HG03565 (cell line): ENCODE data around the gene ARHGAP22.

Source experiments
- ATAC-seq: cut with Tn5 transposase; IDR thresholded peaks from one replicate; pipeline ENCODE4 v1.9.1; 2021; ENCODE audit warnings: mild to moderate bottlenecking, moderate library complexity; ENCODE audit not compliant: unreplicated experiment

ARHGAP22 gene

GRCh38 chr10:48555310-48556042 lies 49.4 kb downstream of the ARHGAP22 start:
- ATAC-seq: no peak

GRCh38 chr10:48554656-48555055 lies 50.2 kb downstream of the ARHGAP22 start:
- no peak for ATAC-seq

- ATAC-seq: no peak
These were observed 50.6 kb downstream of the ARHGAP22 start for GRCh38 chr10:48554246-48554645.

- ATAC-seq: no peak
These were observed 51.8 kb downstream of the ARHGAP22 start for GRCh38 chr10:48552946-48553564.

DNA sequence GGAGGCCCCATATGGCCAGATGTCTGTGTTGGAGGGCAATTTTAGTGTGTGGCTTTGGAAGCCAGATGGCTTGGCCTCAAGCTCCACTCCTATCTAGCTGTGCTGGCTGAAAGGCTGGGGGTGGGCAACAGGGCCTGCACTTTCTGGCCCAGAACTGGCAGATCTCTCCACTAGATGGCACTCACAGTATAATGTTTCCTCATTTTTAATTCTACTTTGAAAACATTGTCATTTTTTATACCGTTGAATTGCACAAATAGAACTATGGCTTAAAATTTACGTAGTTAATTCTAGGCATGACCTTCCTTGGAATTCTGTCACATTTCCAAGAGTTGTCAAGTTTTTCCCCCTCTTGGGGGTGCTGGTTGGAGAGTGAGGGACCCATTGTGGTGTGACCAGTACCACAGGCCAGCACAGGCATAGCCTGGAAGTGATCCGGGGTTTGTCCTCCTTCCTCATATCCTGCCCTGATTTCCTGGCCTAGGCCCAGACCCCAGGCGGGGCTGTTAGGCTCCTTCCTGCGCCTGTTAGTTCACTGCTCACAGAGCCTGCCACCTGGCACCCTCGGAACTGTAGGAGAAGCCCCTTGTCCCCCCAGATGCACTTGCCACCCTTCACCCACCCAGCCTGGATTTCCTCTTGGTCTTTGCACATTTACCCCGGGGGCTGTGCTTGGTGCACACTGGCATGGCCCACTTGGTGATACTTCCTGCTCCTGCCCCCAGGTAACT lies 52.8 kb downstream of the ARHGAP22 start:
- ATAC-seq: no peak

DNA sequence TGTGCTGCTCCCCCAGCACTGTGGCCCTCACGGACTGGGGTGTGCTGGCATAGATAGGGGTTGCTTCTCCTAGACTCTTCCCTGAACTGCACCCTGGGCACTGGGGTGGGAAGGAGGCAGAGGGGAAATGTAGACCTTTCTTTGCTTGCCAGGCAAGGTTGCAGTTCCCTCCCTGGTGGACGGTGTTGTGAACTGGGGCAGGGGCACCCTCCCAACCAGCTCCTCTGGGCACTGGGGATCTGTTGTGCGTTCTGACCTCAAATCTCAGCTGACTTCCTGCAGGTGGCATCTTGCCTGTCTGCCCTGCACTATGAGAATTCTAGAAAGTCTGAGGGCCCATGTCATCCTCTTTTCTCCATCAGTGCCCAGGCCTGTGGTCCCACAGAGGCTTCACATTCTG lies 53.9 kb downstream of the ARHGAP22 start:
- no peak for ATAC-seq

GRCh38 chr10:48550071-48550691 lies 54.7 kb downstream of the ARHGAP22 start:
- no peak for ATAC-seq

GRCh38 chr10:48549236-48549635 lies 55.6 kb downstream of the ARHGAP22 start:
- ATAC-seq: no peak

DNA sequence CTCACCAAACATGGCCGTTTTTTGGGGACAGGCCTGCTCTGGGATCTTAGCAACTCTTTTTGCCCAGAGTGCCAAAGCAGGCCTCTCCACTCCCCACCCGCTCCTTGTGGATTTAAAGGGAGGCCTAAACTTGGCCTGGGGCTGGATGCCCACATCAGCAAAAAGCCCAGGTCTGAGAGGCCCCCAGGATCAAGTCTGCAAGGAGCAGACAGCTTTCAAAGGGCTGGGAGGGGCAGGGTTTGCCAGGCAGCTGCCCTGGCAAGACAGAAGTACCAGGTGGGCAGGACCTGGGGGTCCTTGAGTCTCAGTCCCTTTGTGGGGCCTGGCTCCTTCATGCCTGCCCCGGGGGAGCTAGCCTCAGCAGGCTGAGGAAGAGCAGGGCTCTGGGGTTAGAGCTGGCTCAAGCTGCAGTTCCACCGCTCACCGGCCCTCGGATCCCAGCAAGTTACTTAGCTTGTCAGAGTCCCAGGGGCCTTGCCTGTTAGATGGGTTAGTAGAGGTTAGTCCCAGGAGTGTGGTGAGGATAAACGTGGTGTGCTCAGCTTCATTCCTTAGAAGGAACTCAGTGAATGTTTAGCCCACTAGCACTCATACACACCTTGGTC lies 56.2 kb downstream of the ARHGAP22 start:
- no peak for ATAC-seq

DNA sequence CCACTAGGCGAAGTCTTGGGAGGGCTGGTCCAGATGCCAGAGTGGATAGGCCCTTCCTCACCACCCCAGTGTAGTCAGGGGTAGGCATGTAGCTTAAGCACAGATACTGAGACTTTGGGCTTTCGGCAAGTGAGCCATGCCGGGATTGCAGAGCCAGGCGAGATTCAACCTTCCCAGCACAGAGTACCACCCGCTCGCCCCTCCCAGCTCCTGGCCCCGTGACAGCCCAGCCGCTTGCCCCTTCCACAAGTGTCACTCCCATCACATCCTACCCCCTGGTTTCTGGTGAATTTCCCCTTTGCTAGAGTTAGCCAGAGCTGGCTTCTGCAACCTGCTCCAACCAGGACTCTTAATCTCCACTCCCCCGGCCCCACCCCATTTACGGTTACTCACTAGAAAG lies 56.9 kb downstream of the ARHGAP22 start:
- no peak for ATAC-seq

GRCh38 chr10:48547061-48547895 lies 57.6 kb downstream of the ARHGAP22 start:
- no peak for ATAC-seq

GRCh38 chr10:48545462-48546145 lies 59.3 kb downstream of the ARHGAP22 start:
- ATAC-seq: no peak

GRCh38 chr10:48543182-48543844 lies 61.6 kb downstream of the ARHGAP22 start:
- ATAC-seq: no peak

DNA sequence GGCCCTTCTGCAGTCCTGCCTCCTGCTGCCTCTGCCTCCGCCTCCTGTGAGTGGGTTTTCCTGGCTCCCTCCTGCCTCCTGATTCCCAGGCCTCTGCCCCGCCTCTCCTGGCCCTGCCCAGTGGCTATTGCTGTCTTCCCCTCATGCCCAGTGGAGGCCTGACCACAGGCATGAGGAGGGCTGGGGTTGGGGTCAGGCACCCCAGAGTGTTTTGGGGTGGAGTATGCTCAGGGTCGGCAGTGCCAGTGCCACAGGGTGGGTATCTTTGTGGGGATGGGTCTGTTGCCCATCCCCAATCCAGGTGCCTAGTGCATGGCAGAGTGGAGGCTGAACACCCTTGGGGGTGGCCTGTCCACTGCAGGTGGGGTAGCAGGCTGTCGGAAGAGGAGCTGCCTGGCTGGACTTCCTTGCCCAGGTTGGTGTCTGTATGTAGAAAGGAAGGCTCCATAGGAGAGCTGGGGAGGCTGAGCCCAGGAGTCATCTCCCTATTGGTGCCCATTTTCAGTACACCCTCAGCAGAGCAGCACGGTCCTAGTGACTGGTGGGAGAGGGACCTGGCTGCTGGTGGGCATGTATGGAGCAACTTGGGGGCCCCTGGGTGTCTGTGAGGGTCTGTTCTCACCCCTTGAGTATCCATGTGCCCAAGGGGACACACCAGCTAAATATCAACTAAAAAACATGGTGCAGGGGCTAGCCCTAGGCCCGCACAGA lies 62.2 kb downstream of the ARHGAP22 start:
- ATAC-seq: no peak

GRCh38 chr10:48541144-48541795 lies 63.6 kb downstream of the ARHGAP22 start:
- no peak for ATAC-seq

DNA sequence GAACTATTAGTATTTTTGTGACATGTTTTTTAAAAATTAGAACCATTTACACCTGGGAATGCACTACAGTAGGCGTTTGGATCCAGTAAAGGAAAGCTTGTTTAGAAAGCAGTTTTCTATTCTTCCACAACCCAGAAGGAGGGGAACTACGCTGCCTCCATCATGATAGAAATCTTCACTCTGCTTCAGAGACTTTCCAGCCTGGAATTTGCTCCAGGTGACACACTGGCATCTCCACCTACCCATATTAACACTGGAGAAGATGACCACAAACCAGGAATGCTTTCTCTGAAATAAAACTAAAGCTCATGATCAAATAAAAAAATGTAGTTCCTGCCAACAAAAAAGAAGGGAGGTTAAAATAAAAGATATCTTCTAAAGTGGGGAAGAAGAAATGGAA lies 66.3 kb downstream of the ARHGAP22 start:
- no peak for ATAC-seq

GRCh38 chr10:48536916-48537890 lies 67.7 kb downstream of the ARHGAP22 start:
- no peak for ATAC-seq
